IMR-90 (cell line): ENCODE measurements around the gene DUSP2. TPM values are rescaled to one million over a fixed set of nuclear protein-coding genes. Genes with fewer than 3 reads are reported as not detected.

ENCODE experiments used
- ATAC-seq: fragments of 200-7000 bp; cut with Tn5 transposase; 2 replicates; pipeline ENCODE4 v1.9.1; 2020; ENCODE audit warnings: low read depth, mild to moderate bottlenecking, moderate library complexity
- BruUV-seq: library from RNA; stranded (reverse); fragments of 400-500 nt; replicated peaks from 2 replicates; lab custom pipeline; 2021; lab: Mats Ljungman, UMichigan
- CTCF ChIA-PET: fragments of 300-600 bp; formaldehyde crosslinking; extraction: SDS; loops from one replicate; lab custom pipeline; 2021; ENCODE audit warnings: antibody characterized with exemption; lab: Yijun Ruan, JAX
- POLR2A ChIA-PET: fragments of 300-600 bp; sonication (Branson Sonifier 250); formaldehyde crosslinking; loops from one replicate; lab custom pipeline; 2022; ENCODE audit warnings: antibody characterized with exemption; ENCODE audit not compliant: unreplicated experiment; lab: Charles Lee
- DNase-seq: peaks from one replicate; pipeline ENCODE4 v3.0.0; 2013
- H2AFZ ChIP-seq: replicated peaks from 2 replicates; pipeline ENCODE3; 2013; ENCODE audit warnings: low read length, mild to moderate bottlenecking; ENCODE audit not compliant: poor library complexity
- H2AK5ac ChIP-seq: 2 replicates; pipeline ENCODE4 v1.6.1; 2013; ENCODE audit warnings: low read depth, low read length, inconsistent platforms
- H2AK9ac ChIP-seq: replicated peaks from 2 replicates; pipeline ENCODE3; 2013; ENCODE audit warnings: mild to moderate bottlenecking, low read depth, low read length, moderate library complexity; ENCODE audit not compliant: poor library complexity
- H2BK120ac ChIP-seq: 2 replicates; pipeline ENCODE4 v1.6.1; 2013; ENCODE audit warnings: low read depth, low read length, inconsistent platforms
- H2BK15ac ChIP-seq: 3 replicates; pipeline ENCODE4 v1.6.1; 2013; ENCODE audit warnings: low read depth, low read length, inconsistent platforms
- H2BK20ac ChIP-seq: 2 replicates; pipeline ENCODE4 v1.6.1; 2013; ENCODE audit warnings: low read depth, mild to moderate bottlenecking, inconsistent platforms, low read length, moderate library complexity
- H2BK5ac ChIP-seq: 2 replicates; pipeline ENCODE4 v1.6.1; 2013; ENCODE audit warnings: mild to moderate bottlenecking, low read depth, low read length, inconsistent platforms; ENCODE audit not compliant: poor library complexity, severe bottlenecking
- H3K14ac ChIP-seq: replicated peaks from 2 replicates; pipeline ENCODE4 v1.6.1; 2013; ENCODE audit warnings: low read depth, low read length, inconsistent platforms
- H3K18ac ChIP-seq: 2 replicates; pipeline ENCODE4 v1.6.1; 2013; ENCODE audit warnings: low read depth, low read length, control low read depth
- H3K23ac ChIP-seq: 2 replicates; pipeline ENCODE4 v1.6.1; 2013; ENCODE audit warnings: low read depth, low read length, inconsistent platforms
- H3K27ac ChIP-seq: 2 replicates; pipeline ENCODE4 v1.5.1; 2013; ENCODE audit warnings: mild to moderate bottlenecking, control low read depth, low read length; ENCODE audit not compliant: insufficient read depth
- H3K27me3 ChIP-seq: 2 replicates; pipeline ENCODE4 v1.6.1; 2013; ENCODE audit warnings: low read length; ENCODE audit not compliant: control insufficient read depth, insufficient read depth
- H3K36me3 ChIP-seq: 2 replicates; pipeline ENCODE4 v1.6.1; 2013; ENCODE audit warnings: low read length, mixed read lengths; ENCODE audit not compliant: control insufficient read depth, insufficient read depth
- H3K4ac ChIP-seq: 2 replicates; pipeline ENCODE4 v1.6.1; 2013; ENCODE audit warnings: low read depth, low read length, inconsistent platforms
- H3K4me1 ChIP-seq: 2 replicates; pipeline ENCODE4 v1.6.1; 2013; ENCODE audit warnings: low read length, mixed read lengths; ENCODE audit not compliant: control insufficient read depth, insufficient read depth
- H3K4me2 ChIP-seq: 2 replicates; pipeline ENCODE4 v1.6.1; 2013; ENCODE audit warnings: low read depth, mild to moderate bottlenecking, control low read depth, low read length, moderate library complexity
- H3K4me3 ChIP-seq: 2 replicates; pipeline ENCODE4 v1.5.1; 2013; ENCODE audit warnings: low read depth, mild to moderate bottlenecking, control low read depth, low read length, moderate library complexity; ENCODE audit not compliant: insufficient read depth
- H3K56ac ChIP-seq: 2 replicates; pipeline ENCODE4 v1.6.1; 2013; ENCODE audit warnings: low read length, inconsistent platforms; ENCODE audit not compliant: insufficient read depth; ENCODE audit errors: extremely low read depth
- H3K79me1 ChIP-seq, 2 experiments: 2 replicates each; pipeline ENCODE4 v1.6.1; 2013; ENCODE audit warnings: low read length in 2 of 2, inconsistent platforms in 1 of 2, low read depth in 1 of 2
- H3K9ac ChIP-seq: 2 replicates; pipeline ENCODE4 v1.6.1; 2013; ENCODE audit warnings: low read depth, low read length, control low read depth
- H3K9me1 ChIP-seq: 2 replicates; pipeline ENCODE4 v1.6.1; 2013; ENCODE audit warnings: low read length, inconsistent platforms; ENCODE audit not compliant: insufficient read depth
- H3K9me3 ChIP-seq: 2 replicates; pipeline ENCODE4 v1.6.1; 2013; ENCODE audit warnings: low read length; ENCODE audit not compliant: control insufficient read depth, insufficient read depth
- H4K20me1 ChIP-seq: 2 replicates; pipeline ENCODE4 v1.6.1; 2013; ENCODE audit warnings: low read length, inconsistent platforms; ENCODE audit not compliant: insufficient read depth
- H4K5ac ChIP-seq: 2 replicates; pipeline ENCODE4 v1.6.1; 2013; ENCODE audit warnings: mild to moderate bottlenecking, low read depth, low read length, control low read depth
- H4K8ac ChIP-seq, 2 experiments: 2 replicates each; pipeline ENCODE4 v1.6.1; 2013; ENCODE audit warnings: low read depth in 2 of 2, low read length in 2 of 2, control low read depth in 1 of 2, inconsistent platforms in 1 of 2
- H4K91ac ChIP-seq: 2 replicates; pipeline ENCODE4 v1.6.1; 2013; ENCODE audit warnings: low read depth, low read length, inconsistent platforms; ENCODE audit not compliant: insufficient read depth
- CEBPB ChIP-seq: IDR thresholded peaks from 2 replicates; pipeline ENCODE4 v1.6.1; 2012; ENCODE audit warnings: low read depth, low read length, improper control_type of control experiment
- CTCF ChIP-seq: conservative IDR thresholded peaks from 2 replicates; pipeline ENCODE4 v1.5.1; 2012; ENCODE audit warnings: mild to moderate bottlenecking, low read depth, low read length, improper control_type of control experiment
- FOS ChIP-seq: fragments of 150-350 bp; IDR thresholded peaks from 2 replicates; pipeline ENCODE4 v1.6.1; 2016; ENCODE audit warnings: low read depth, low read length
- MXI1 ChIP-seq: IDR thresholded peaks from 2 replicates; pipeline ENCODE4 v1.6.1; 2012; ENCODE audit warnings: low read depth, mild to moderate bottlenecking, low read length, moderate library complexity, borderline replicate concordance
- NFE2L2 ChIP-seq: fragments of 150-350 bp; IDR thresholded peaks from 2 replicates; pipeline ENCODE4 v1.6.1; 2016; ENCODE audit warnings: low read depth, mild to moderate bottlenecking, low read length
- RAD21 ChIP-seq: IDR thresholded peaks from 2 replicates; pipeline ENCODE4 v1.6.1; 2012; ENCODE audit warnings: low read length, improper control_type of control experiment
- RCOR1 ChIP-seq: IDR thresholded peaks from 2 replicates; pipeline ENCODE4 v1.6.1; 2012; ENCODE audit warnings: mild to moderate bottlenecking, low read length, improper control_type of control experiment; ENCODE audit not compliant: insufficient replicate concordance
- WGBS, 2 experiments: methylation state at CpG; one replicate each; pipeline versions ENCODE4 v1.1.5 to v1.1.7; 2013; ENCODE audit warnings: missing lambda C conversion rate in 2 of 2; ENCODE audit not compliant: insufficient read length in 1 of 2; ENCODE audit errors: extremely low coverage in 2 of 2; 5-methylcytosine and 5-hydroxymethylcytosine counted together
- dilution Hi-C: fragments of 300-500 bp; cut with HindIII; formaldehyde crosslinking; loops from one replicate; pipeline ENCODE4 v1.14.3; 2018; ENCODE audit warnings: low sequenced_read_pairs; ENCODE audit not compliant: unreplicated experiment
- in situ Hi-C: fragments of 300-500 bp; cut with MboI; formaldehyde crosslinking; loops from 3 replicates; pipeline ENCODE4 v1.14.3; 2019; ENCODE audit warnings: low sequenced_read_pairs, inconsistent platforms, mixed read lengths
- intact Hi-C: fragments of 100-400 bp; cut with micrococcal nuclease; formaldehyde crosslinking; loops from 2 replicates; pipeline ENCODE4 v1.10.0; 2022
- polyA plus RNA-seq, 3 experiments: library from polyadenylated mRNA; depleted of rRNA; stranded (reverse); fragments of >200 nt; gene quantifications; 2 replicates each; pipeline ENCODE4 v1.2.3, GENCODE V29; 2012; ENCODE audit warnings: low replicate concordance in 1 of 3
- total RNA-seq: library from RNA; depleted of rRNA; stranded (reverse); fragments of >200 nt; gene quantifications from 2 replicates; pipeline ENCODE4 v1.2.3, GENCODE V29; 2012

The DUSP2 gene
- total and polyA plus RNA-seq, 2 of the 4 experiments (the other 2 are of a cell fraction): 1.8 to 3.8 TPM

- no peak overlapping the region for H2AFZ ChIP-seq
- H2BK15ac ChIP-seq: no peak overlapping the region
- CTCF ChIA-PET: no interaction called here
- no peak overlapping the region for H3K23ac ChIP-seq
- no peaks in the 10 kb centered on the region; the same call in 1 of the 2 replicates for H4K20me1 ChIP-seq
- TF ChIP-seq MXI1 (no peak), CTCF (no peak), FOS (no peak), NFE2L2 (no peak), RCOR1 (no peak), CEBPB (no peak), RAD21 (no peak)
- intact Hi-C loops: no loop called here
- H3K79me1 ChIP-seq: no peaks in the 10 kb centered on the region
- no peak overlapping the region for H3K4me2 ChIP-seq
- dilution Hi-C loops: no loop called here
- no peak overlapping the region for H3K14ac ChIP-seq
- no peak overlapping the region for H3K4me3 ChIP-seq
- no peak overlapping the region for H2BK5ac ChIP-seq
- in situ Hi-C loops: loop anchor here (10.0 kb wide), 1 partner anchor 129 kb away; the partner anchor contains the start of genes CIAO1 and TMEM127
- H4K91ac ChIP-seq: no peak overlapping the region
- no peaks in the 10 kb centered on the region for H3K9me1 ChIP-seq
- no peaks in the 10 kb centered on the region for H3K4me1 ChIP-seq
- no peak overlapping the region for H3K56ac ChIP-seq
- no peak overlapping the region for H2BK120ac ChIP-seq
- no peaks in the 10 kb centered on the region for H3K9me3 ChIP-seq
- H2AK5ac ChIP-seq: no peak overlapping the region
- H3K36me3 ChIP-seq: no peaks in the 10 kb centered on the region
- no peak overlapping the region for H3K4ac ChIP-seq
- no peak overlapping the region for H4K5ac ChIP-seq
- no peak overlapping the region for H2BK20ac ChIP-seq
- BruUV-seq: no TSS peak
- ATAC-seq (no peak), DNase-seq (no peak)
- WGBS, 2 experiments: 69% methylated on average over 4 of the region's 5 CpGs; no CpG with 5 or more reads in 1 of the 2 experiments
- H3K9ac ChIP-seq: no peak overlapping the region
- H3K18ac ChIP-seq: no peak overlapping the region
- H3K27me3 ChIP-seq: peaks cover 48% of the 10 kb centered on the region
- POLR2A ChIA-PET: no interaction called here
- H3K27ac ChIP-seq: no peak overlapping the region
- no peak overlapping the region for H2AK9ac ChIP-seq
- H4K8ac ChIP-seq: no peak overlapping the region
Observed at GRCh38 chr2:96135621-96136020, 9.6 kb downstream of the DUSP2 start.
